Epidermal melanocyte (primary cell): ENCODE measurements around the gene SEC61A1.

Source experiments
- DNase-seq: peaks from one replicate; pipeline ENCODE4 v3.0.0; 2011; ENCODE audit warnings: low spot score; ENCODE audit not compliant: insufficient read length

SEC61A1 gene

DNA sequence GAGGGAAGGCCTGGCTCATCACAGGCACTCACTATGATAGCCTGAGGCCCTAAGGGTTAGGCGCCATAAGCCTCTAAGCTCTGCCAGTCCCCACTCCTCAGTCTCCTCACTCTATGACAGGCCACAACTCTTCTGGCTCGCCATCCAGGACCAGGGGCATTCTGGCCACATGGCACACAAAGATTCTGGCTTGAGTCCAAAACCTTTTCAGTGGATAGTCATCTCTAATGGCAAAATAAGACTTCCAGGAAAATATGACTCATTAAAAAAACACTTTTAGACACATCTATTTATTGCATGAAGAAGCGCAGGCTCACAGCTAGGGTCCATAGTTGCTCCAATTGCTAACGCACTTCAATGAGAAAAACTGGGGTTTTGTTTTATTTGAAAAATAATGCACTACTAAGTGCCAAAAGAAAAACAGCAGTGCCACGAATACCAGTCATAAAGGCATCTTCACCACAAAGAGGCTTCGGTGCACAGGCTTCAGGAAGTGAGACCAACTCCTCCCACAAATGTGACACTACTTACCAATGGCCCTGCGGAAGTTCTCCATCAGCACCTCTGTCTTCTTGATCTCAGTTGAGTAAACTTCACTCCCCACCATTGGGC lies 60.2 kb downstream of the SEC61A1 start:
- peak; percentile 37 for DNase-seq

DNA sequence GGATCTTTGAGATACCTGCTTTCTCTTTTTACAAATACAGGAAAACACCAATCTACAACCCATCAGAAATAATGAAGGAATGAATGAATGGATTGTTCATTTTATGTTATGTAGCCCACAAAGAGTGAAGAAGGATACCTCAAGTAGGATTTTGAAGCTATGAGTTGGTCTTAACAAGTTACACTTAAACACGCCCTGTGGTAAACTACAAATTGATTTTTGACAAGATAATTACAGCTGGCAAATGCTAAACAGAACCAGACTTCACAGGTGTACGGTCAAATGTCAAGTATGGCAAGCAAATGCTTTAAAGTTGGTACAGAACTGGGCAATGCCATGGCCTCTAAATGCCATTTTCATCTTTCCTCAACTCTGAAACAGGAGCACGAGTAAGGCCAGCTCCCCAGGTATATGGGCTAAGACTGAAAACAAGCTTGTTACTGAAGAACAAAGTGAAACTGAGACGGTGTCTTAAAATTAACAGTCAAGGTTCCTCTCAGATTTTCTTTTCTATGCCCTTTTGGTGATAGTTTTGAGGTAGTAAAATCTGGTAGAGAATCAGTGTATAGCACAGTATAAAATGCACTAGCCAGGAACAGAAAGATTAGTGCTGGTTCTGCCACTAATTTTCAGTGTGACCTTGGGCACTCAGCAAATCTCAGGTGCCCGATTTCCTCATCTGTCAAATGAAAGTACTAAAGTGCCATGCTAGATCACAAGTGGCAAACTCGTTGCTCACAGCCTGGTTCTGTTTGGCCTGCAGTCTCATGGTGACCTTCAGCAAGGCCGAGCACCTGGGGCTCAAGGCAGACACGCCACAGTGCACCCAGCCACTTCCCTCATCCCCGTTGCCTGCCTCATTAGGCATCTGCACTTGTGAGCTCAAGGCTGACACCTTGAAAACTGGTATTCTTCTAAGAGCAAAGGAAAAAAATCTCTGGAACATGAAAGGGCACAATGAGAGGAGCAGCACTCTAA lies 61.9 kb downstream of the SEC61A1 start:
- DNase-seq: no peak
